T-helper 2 cell treated with Interferon-gamma antibody and Interleukin-4, amounts not matched to agents 100 ng/mL and 5 ng/mL, for 36 hours (primary cell): ENCODE data around the gene FSCN2. TPM values are rescaled to one million over a fixed set of nuclear protein-coding genes. Genes with fewer than 3 reads are reported as not detected.

Source experiments
- intact Hi-C: fragments of 100-400 bp; cut with micrococcal nuclease; formaldehyde crosslinking; loops from one replicate; pipeline ENCODE4 v1.15.1; 2023
- total RNA-seq: library from RNA; stranded (reverse); gene quantifications from 2 replicates; pipeline ENCODE4 v1.2.3, GENCODE V29; 2022

Gene FSCN2
- total RNA-seq, 1 donor from 2014 or later, result 0.93 TPM

- intact Hi-C loops, result no loop called here
Measured at GRCh38 chr17:81538651-81539570, 10.7 kb downstream of the FSCN2 start.

GRCh38 chr17:81539571-81539900 lies 11.4 kb downstream of the FSCN2 start:
- intact Hi-C loops, result no loop called here

- intact Hi-C loops, result no loop called here
Measured at GRCh38 chr17:81539961-81540675, 11.9 kb downstream of the FSCN2 start.

- intact Hi-C loops, result no loop called here
Measured at GRCh38 chr17:81540676-81541027, 12.5 kb downstream of the FSCN2 start.

DNA sequence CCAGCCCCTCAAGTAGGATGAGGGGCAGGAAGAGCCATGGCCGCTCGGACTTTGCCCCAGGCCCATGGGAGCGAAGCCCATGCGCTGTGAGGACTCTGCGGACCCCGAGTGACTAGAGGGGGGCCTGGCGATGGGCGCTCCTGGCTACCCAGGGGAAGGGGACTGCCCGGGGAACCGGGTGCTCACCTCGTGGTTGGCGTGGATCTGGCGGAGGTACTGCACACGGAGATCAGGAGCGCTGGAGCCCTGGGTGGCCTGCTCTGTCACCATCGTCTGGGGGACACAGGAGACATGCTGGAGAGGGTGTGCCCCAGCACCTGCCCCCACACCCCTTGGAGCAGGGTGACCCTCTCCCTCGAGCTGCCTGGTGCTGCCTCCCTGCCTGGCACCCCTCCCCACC lies 12.9 kb downstream of the FSCN2 start:
- intact Hi-C loops, result no loop called here

- intact Hi-C loops, result no loop called here
Measured at GRCh38 chr17:81542431-81543338, 14.5 kb downstream of the FSCN2 start.

DNA sequence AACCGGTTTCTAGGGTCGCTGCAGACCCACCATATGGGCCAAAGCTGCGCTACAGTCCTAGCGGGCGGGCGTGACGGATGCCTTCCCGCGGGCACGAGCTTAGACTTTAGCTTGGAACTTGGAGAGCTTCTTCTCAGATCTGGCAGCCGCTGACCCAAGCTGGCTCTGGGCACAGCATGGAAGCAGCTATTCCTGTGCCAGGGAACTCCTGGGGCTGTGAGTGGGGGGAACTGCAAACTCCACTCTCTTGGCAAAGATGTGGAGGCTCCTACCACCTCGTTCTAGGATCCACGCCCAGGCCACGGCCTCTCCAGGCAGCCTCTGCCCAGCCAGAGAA lies 15.1 kb downstream of the FSCN2 start:
- intact Hi-C loops, result no loop called here

DNA sequence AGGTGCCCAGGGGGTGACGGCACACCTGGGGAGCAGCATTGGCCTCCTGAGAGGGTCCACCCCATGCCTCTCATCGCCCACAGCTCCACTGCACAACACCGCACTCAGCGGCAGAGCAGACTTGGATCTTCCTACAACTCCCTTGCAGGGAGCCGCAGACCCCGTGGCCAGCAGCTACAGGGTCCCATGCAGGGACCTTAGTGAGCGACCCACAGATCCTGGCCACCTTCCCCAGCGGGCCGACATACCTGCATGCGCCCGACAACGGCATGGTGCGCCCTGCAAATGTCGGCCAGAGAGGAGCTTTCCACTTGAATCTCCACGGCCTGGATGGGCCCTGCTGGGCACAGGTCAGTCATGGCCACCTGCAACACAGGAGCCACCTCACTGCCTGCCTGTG lies 15.6 kb downstream of the FSCN2 start:
- intact Hi-C loops, result no loop called here

- intact Hi-C loops, result no loop called here
Measured at GRCh38 chr17:81544281-81544974, 16.3 kb downstream of the FSCN2 start.

DNA sequence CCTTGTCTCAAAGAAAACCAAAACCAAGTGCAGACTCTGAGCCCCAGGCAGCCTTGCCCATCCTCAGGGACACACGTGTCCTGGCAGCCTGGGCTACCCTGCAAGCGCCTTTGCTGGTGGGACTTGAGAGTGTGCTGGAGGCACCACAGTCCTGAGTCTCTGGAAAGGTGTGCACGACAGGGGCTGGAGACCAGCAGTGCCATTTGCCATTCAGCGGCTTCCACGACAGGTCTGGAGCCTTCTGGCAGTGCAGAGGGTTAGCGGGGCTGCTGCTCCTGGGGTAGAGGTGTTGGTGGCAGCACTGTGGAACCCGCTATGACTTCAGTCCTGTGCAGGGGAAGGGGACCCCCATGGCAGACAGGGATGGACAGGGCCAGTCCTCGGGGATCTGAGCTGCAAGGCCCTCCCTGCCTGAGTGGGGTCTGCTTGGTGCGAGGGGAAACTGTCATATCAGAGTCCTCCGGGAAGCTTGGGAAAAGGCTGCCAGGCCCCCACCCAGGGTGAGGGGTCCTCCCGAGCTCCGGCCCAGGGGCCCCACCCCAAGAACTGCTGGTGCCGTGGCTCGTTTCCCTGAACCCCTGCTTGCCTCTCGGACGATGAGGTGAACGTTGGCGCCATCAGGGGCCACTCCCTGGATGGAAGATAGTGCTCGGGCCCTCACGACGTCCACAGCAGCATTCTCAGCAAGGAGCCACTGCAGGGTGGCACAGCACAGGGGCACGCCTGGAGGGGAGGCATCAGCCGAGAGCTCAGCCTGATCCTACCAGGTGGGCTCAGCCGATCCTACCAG lies 17.2 kb downstream of the FSCN2 start:
- intact Hi-C loops, result no loop called here

DNA sequence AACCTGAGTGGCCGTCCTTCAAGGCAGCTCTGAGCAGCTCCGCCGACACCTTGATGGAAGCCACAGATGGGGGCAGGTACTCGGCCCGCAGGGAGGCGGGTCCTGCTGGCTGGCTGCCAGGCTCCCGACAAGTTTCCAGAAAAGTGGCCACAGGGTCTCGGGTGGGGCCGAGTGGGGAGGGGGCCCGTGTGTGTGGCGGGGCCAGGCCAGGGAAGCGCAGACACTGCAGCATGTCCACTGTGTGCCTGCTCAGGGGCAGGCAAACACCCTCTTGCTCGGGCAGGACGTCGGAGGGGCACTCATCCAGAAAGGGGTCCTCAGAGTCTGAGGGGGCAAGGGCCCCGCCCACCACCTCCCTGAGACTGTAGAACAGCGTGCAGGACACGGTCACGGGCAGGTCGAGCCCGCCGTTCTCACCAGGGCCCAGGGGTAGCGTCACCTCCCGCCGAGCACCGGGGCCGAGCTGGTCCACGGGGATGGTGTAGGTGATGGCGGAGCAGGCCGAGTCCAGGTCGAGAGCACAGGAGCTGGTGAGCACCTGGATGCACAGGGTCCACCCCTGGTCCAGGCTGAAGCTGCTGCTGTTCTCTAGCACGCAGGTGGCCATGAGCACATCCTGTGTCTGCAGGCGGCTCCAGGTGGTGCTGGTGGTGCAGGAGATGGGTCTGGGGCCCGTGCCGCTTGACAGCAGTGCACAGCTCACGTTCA lies 18.9 kb downstream of the FSCN2 start:
- intact Hi-C loops, result no loop called here

DNA sequence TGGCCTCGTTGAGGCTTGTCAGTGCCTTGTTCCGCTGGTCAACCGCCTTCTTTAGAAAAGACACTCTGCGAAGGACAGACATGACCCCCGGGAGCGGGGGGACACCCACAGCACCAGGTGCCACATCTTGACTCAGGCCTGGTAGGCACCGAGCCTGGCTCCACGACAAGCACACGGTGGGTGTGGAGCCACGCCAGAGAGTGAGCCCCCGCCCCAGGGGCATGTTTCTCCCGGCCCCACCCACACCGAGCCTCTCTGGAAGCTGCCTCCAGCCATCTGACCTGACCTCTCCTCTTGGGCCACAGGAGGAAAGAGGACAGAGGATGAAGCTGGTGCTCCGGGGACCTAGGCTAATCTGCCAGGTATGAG lies 19.4 kb downstream of the FSCN2 start:
- intact Hi-C loops, result no loop called here

GRCh38 chr17:81549031-81549557 lies 20.9 kb downstream of the FSCN2 start:
- intact Hi-C loops, result no loop called here

DNA sequence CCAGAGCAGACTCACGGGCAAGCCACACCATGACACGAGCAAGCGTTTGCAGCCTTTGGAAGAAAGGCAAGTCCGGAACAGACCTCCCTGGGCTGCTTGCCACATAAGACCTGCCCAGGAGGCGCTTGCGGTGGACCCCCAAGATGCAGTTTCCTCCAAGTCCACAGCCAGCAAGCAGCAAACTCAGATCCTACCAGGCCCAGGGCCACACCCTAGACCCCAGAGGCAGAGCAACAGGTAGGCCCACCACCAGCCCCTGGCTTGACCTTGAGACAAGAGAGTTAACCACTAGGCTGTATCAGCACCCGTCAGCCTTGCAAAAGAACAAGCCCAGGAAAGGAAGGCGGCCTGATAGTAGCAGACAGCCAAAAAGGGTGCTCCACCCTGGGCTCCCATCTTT lies 21.6 kb downstream of the FSCN2 start:
- intact Hi-C loops, result no loop called here

DNA sequence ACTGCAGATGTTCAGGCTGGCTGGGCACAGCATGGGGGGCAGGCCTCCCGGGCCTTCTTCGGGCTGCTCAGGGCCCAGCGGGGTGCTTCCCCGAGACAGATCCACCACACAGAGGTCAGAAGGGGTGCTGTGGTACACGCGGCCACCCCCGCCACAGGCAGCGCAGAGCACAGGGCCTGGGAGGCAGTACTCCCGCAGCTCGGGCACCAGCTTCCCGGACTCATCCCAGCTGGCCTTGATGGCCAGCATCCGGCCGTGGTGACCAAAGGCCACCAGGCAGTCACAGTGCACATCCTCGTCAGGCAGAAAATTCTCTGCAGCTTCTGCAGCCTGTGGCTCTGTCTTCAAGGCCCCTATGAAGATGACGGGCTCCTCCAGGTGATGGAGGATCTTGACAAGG lies 22.1 kb downstream of the FSCN2 start:
- intact Hi-C loops, result no loop called here

- intact Hi-C loops, result no loop called here
Measured at GRCh38 chr17:81550830-81551457, 22.8 kb downstream of the FSCN2 start.

GRCh38 chr17:81551458-81552243 lies 23.5 kb downstream of the FSCN2 start:
- intact Hi-C loops, result loop anchor here (1.0 to 2.0 kb wide), 4 partner anchors 36 to 131 kb away; partner anchors contain the start of gene ARL16
